Vagina (tissue), 2 donors: Measurements from ENCODE around the gene FES.

Source experiments
- CTCF ChIP-seq, 3 experiments: fragments of 450-650 bp in 2 of 3; fragments of 200-600 bp in 1 of 3; sonication (generic) in 1 of 3; IDR thresholded peaks; one replicate each; pipeline ENCODE4 v1.5.1; 2017 to 2019; ENCODE audit warnings: antibody characterized with exemption in 3 of 3, mild to moderate bottlenecking in 2 of 3, moderate library complexity in 2 of 3
- POLR2A ChIP-seq, 2 donors: fragments of 450-650 bp; IDR thresholded peaks; one replicate each; pipeline ENCODE4 v1.6.1; 2017; ENCODE audit warnings: antibody characterized with exemption in 2 of 2, mild to moderate bottlenecking in 2 of 2, moderate library complexity in 2 of 2

GRCh38 chr15:90931575-90931827 lies 47.2 kb downstream of the FES start:
- TF ChIP-seq CTCF (IDR thresholded peaks at IDR 0.05) = no peak
- no peak for TF ChIP-seq POLR2A (IDR thresholded peaks at IDR 0.05)
